K562 (cell line): ENCODE measurements around the gene FBXO9. TPM values are rescaled to one million over a fixed set of nuclear protein-coding genes. Genes with fewer than 3 reads are reported as not detected.
A peak's percentile ranks its signal among the peaks of the same experiment; 100 is the strongest.

Experiments
- BHLHE40 ChIP-seq: IDR thresholded peaks from 2 replicates; pipeline ENCODE4 v1.6.1; 2011; ENCODE audit warnings: low read length, improper control_type of control experiment
- CBX2 ChIP-seq: fragments of 200-600 bp; sonication (generic); IDR thresholded peaks from one replicate; pipeline ENCODE4 v1.6.1; 2012; ENCODE audit warnings: mild to moderate bottlenecking, low read length, inconsistent platforms; ENCODE audit not compliant: insufficient read depth, poor library complexity, severe bottlenecking
- ESRRA ChIP-seq: fragments of 450-650 bp; IDR thresholded peaks from 2 replicates; pipeline ENCODE4 v1.6.1; 2014; ENCODE audit warnings: low read depth, mild to moderate bottlenecking, moderate library complexity, borderline replicate concordance
- FOXM1 ChIP-seq, 2 experiments: fragments of 450-650 bp in 1 of 2; sonication (generic) in 1 of 2; formaldehyde crosslinking in 1 of 2; IDR thresholded peaks; 2 replicates each; pipeline versions ENCODE4 v1.6.1 to v1.9.0; 2017 to 2022; ENCODE audit warnings: low read depth in 2 of 2, mild to moderate bottlenecking in 2 of 2, missing genetic modification reagents in 1 of 2, moderate library complexity in 1 of 2
- HDAC6 ChIP-seq: IDR thresholded peaks from 2 replicates; pipeline ENCODE4 v1.6.1; 2012; ENCODE audit warnings: low read depth, mild to moderate bottlenecking, control low read depth, inconsistent platforms, low read length, moderate library complexity
- HIVEP1 ChIP-seq: fragments of 250-450 bp; sonication (Bioruptor Pico); IDR thresholded peaks from 2 replicates; pipeline ENCODE4 v1.4.0; 2020; ENCODE audit warnings: mild to moderate bottlenecking
- HOMEZ ChIP-seq: fragments of 250-450 bp; sonication (Bioruptor Pico); IDR thresholded peaks from 2 replicates; pipeline ENCODE4 v1.4.0; 2020; ENCODE audit warnings: mild to moderate bottlenecking, moderate library complexity
- HOXB6 ChIP-seq: fragments of 250-450 bp; sonication (Bioruptor Pico); IDR thresholded peaks from 2 replicates; pipeline ENCODE4 v1.5.1; 2022; ENCODE audit warnings: mild to moderate bottlenecking, borderline replicate concordance
- KLF16 ChIP-seq: IDR thresholded peaks from 2 replicates; pipeline ENCODE4 v1.6.1; 2016; ENCODE audit warnings: antibody characterized with exemption
- LEF1 ChIP-seq: fragments of 450-650 bp; IDR thresholded peaks from 2 replicates; pipeline ENCODE4 v1.6.1; 2016; ENCODE audit warnings: mild to moderate bottlenecking
- MEF2A ChIP-seq: IDR thresholded peaks from 2 replicates; pipeline ENCODE4 v1.6.1; 2011; ENCODE audit warnings: low read depth, mild to moderate bottlenecking, low read length, moderate library complexity; ENCODE audit not compliant: control insufficient read depth
- MIER1 ChIP-seq: fragments of 450-650 bp; IDR thresholded peaks from 2 replicates; pipeline ENCODE4 v1.6.1; 2016; ENCODE audit warnings: antibody characterized with exemption, mild to moderate bottlenecking, low read depth
- MTF1 ChIP-seq: fragments of 250-450 bp; sonication (Bioruptor Pico); IDR thresholded peaks from 2 replicates; pipeline ENCODE4 v1.9.0; 2021; ENCODE audit warnings: moderate library complexity, mild to moderate bottlenecking, inconsistent platforms, borderline replicate concordance
- NR1H2 ChIP-seq: sonication (generic); formaldehyde crosslinking; IDR thresholded peaks from 2 replicates; pipeline ENCODE4 v1.4.0; 2020; ENCODE audit warnings: mild to moderate bottlenecking, missing genetic modification reagents
- PKNOX1 ChIP-seq: fragments of 450-650 bp; IDR thresholded peaks from 2 replicates; pipeline ENCODE4 v1.6.1; 2016
- PTTG1 ChIP-seq: fragments of 450-650 bp; IDR thresholded peaks from 2 replicates; pipeline ENCODE4 v1.6.1; 2016; ENCODE audit warnings: low read depth, mild to moderate bottlenecking, missing genetic modification characterization, missing compliant biosample characterization
- SMARCA5 ChIP-seq: fragments of 450-650 bp; IDR thresholded peaks from 2 replicates; pipeline ENCODE4 v1.6.1; 2016
- STAT5A ChIP-seq: IDR thresholded peaks from 2 replicates; pipeline ENCODE4 v1.6.1; 2012; ENCODE audit warnings: low read length, inconsistent platforms, borderline replicate concordance
- TRIM24 ChIP-seq, 2 experiments: fragments of 450-650 bp; IDR thresholded peaks; 2 replicates each; pipeline ENCODE4 v1.6.1; 2016
- ZC3H4 ChIP-seq: sonication (generic); formaldehyde crosslinking; IDR thresholded peaks from 2 replicates; pipeline ENCODE4 v1.9.0; 2021; ENCODE audit warnings: missing genetic modification reagents, borderline replicate concordance
- ZNF12 ChIP-seq: sonication (generic); formaldehyde crosslinking; IDR thresholded peaks from 2 replicates; pipeline ENCODE4 v1.4.0; 2020; ENCODE audit warnings: mild to moderate bottlenecking, missing genetic modification reagents
- ZNF217 ChIP-seq: sonication (generic); formaldehyde crosslinking; IDR thresholded peaks from 2 replicates; pipeline ENCODE4 v1.8.0; 2022; ENCODE audit warnings: mild to moderate bottlenecking, missing genetic modification reagents
- ZNF398 ChIP-seq: fragments of 250-450 bp; sonication (Bioruptor Pico); IDR thresholded peaks from 2 replicates; pipeline ENCODE4 v1.8.0; 2021; ENCODE audit warnings: moderate library complexity, mild to moderate bottlenecking, inconsistent platforms
- ZNF740 ChIP-seq, 3 experiments: fragments of 200-800 bp in 1 of 3; sonication (Bioruptor generic) in 1 of 3; sonication (generic) in 1 of 3; formaldehyde crosslinking in 1 of 3; IDR thresholded peaks; 2 replicates each; pipeline versions ENCODE4 v1.6.1 to v1.8.0; 2016 to 2022; ENCODE audit warnings: mild to moderate bottlenecking in 2 of 3, missing compliant biosample characterization in 2 of 3, missing genetic modification characterization in 2 of 3, missing genetic modification reagents in 1 of 3
- ZNF764 ChIP-seq: fragments of 250-450 bp; sonication (Bioruptor Pico); IDR thresholded peaks from 2 replicates; pipeline ENCODE4 v1.4.0; 2020; ENCODE audit warnings: low read depth, mild to moderate bottlenecking, moderate library complexity
- polyA plus RNA-seq, 8 experiments: library from polyadenylated mRNA; depleted of rRNA in 4 of 8; stranded (reverse) in 5 of 8; unstranded in 3 of 8; fragments of >200 nt; fragmentation: Nextera tagmentation in 2 of 8; fragmentation: Illumina TruSeq in 1 of 8; extraction: Ambion mirVana in 2 of 8; extraction: Trizol in 1 of 8; gene quantifications; 2 replicates each; pipeline versions ENCODE4 v1.2.1 to v1.2.3, GENCODE V29; 2011 to 2014; ENCODE audit warnings: inconsistent platforms in 1 of 8, missing spikeins in 1 of 8
- total RNA-seq, 7 experiments: library from RNA; depleted of rRNA in 6 of 7; stranded (reverse); fragments of >200 nt in 6 of 7; fragmentation: Illumina TruSeq in 2 of 7; extraction: Trizol in 2 of 7; gene quantifications; 2 replicates each; pipeline versions ENCODE4 v1.2.1 to v1.2.3, GENCODE V29; 2011 to 2021; ENCODE audit warnings: low replicate concordance in 1 of 7

The FBXO9 gene
- total and polyA plus RNA-seq, 9 of the 15 experiments (the other 6 are each of a cell fraction or from before 2014, with no cell fraction given): 10.1 to 85.3 (median 51.4) TPM

GRCh38 chr6:53067849-53068361 is 2.7 kb downstream of the FBXO9 start (continued):
- no peak for TF ChIP-seq MIER1
- peak; percentile 87 for TF ChIP-seq PKNOX1
- no peak for TF ChIP-seq CBX2
- TF ChIP-seq LEF1: peak; percentile 94
- no peak for TF ChIP-seq ZNF740 (CRISPR knock-in tag; IDR thresholded peaks at IDR 0.05)
- TF ChIP-seq ZNF740 (tag; IDR thresholded peaks at IDR 0.05): no peak
- TF ChIP-seq MTF1: no peak
- TF ChIP-seq HDAC6: no peak
- peak; percentile 87 for TF ChIP-seq KLF16
- TF ChIP-seq SMARCA5: no peak
- TF ChIP-seq BHLHE40: peak; percentile 22; the same call in 1 of the 2 replicates
- no peak for TF ChIP-seq HOMEZ (CRISPR knock-in tag)
- no peak for TF ChIP-seq HOXB6 (CRISPR knock-in tag)
- peak; percentile 40; the same call in 1 of the 2 replicates for TF ChIP-seq ESRRA
- no peak for TF ChIP-seq HIVEP1
- peak; percentile 75; the same call in 1 of the 2 replicates for TF ChIP-seq FOXM1 (IDR thresholded peaks at IDR 0.05; ENCODE audit: low read depth)
- TF ChIP-seq FOXM1 (CRISPR knock-in tag; IDR thresholded peaks at IDR 0.05; ENCODE audit: low read depth): no peak
- TF ChIP-seq STAT5A: peak; percentile 85
- no peak for TF ChIP-seq NR1H2
- no peak for TF ChIP-seq ZNF764 (CRISPR knock-in tag)
- no peak for TF ChIP-seq ZNF217 (CRISPR knock-in tag)
- TF ChIP-seq PTTG1 (tag): no peak
- no peak for TF ChIP-seq ZC3H4 (CRISPR knock-in tag)
- peak; percentile 73; the same call in 1 of the 2 replicates for TF ChIP-seq MEF2A
- no peak for TF ChIP-seq ZNF12
- no peak for TF ChIP-seq ZNF398
- peak; percentile 60 to 61; a peak in 2 of 4 replicates for TF ChIP-seq TRIM24 (IDR thresholded peaks at IDR 0.05)
